ENCODE results near the gene RNU1-1.
"Not testable (repeated sequence)": the region's sequence is repeated elsewhere in the genome, so short reads cannot be mapped to it uniquely, and the experiment has no call there.

The RNU1-1 gene

GRCh38 chr1:16491056-16491675 is 22.9 kb downstream of the RNU1-1 start:
- no peak for DNase-seq

GRCh38 chr1:16489195-16489880 is 24.7 kb downstream of the RNU1-1 start:
- DNase-seq: not testable (repeated sequence)

- not testable (repeated sequence) for DNase-seq
Observed at GRCh38 chr1:16487011-16487410, 27.1 kb downstream of the RNU1-1 start.

GRCh38 chr1:16486316-16486715 is 27.8 kb downstream of the RNU1-1 start:
- DNase-seq: not testable (repeated sequence)

- DNase-seq: no peak
Observed at GRCh38 chr1:16484931-16485330, 29.2 kb downstream of the RNU1-1 start.

- DNase-seq: no peak
Observed at GRCh38 chr1:16484501-16484835, 29.6 kb downstream of the RNU1-1 start.

- DNase-seq: not testable (repeated sequence)
Observed at GRCh38 chr1:16483639-16484500, 30.2 kb downstream of the RNU1-1 start.

GRCh38 chr1:16483146-16483545 is 30.9 kb downstream of the RNU1-1 start:
- DNase-seq: not testable (repeated sequence)

- no peak for DNase-seq
Observed at GRCh38 chr1:16478091-16478490, 36.0 kb downstream of the RNU1-1 start.

- DNase-seq: not testable (repeated sequence)
Observed at GRCh38 chr1:16475771-16476770, 38.0 kb downstream of the RNU1-1 start.

- not testable (repeated sequence) for DNase-seq
Observed at GRCh38 chr1:16474891-16475290, 39.2 kb downstream of the RNU1-1 start.

GRCh38 chr1:16474166-16474800 is 39.8 kb downstream of the RNU1-1 start:
- no peak for DNase-seq

GRCh38 chr1:16468558-16468957 is 45.5 kb downstream of the RNU1-1 start:
- no peak for DNase-seq

GRCh38 chr1:16464917-16465625 is 49.0 kb downstream of the RNU1-1 start:
- no peak for DNase-seq
